Fibroblast of lung (primary cell): ENCODE results near the gene ATP6V0B. TPM values are rescaled to one million over a fixed set of nuclear protein-coding genes. Genes with fewer than 3 reads are reported as not detected.

Experiments
- DNase-seq, 2 donors: peaks; one replicate each; pipeline versions ENCODE4 v3.0.0 to v3.0.0-alpha.2; 2010; ENCODE audit warnings: low read depth in 2 of 2
- H2AFZ ChIP-seq: 2 replicates; pipeline ENCODE4 v1.5.1; 2012; ENCODE audit warnings: low read length, control low read depth, inconsistent platforms
- H3K27ac ChIP-seq: 2 replicates; pipeline ENCODE4 v1.5.1; 2011; ENCODE audit warnings: low read length, control low read depth; ENCODE audit not compliant: insufficient read depth
- H3K27me3 ChIP-seq: 2 replicates; pipeline ENCODE4 v1.5.1; 2011; ENCODE audit warnings: mild to moderate bottlenecking, low read length; ENCODE audit not compliant: control insufficient read depth, insufficient read depth
- H3K36me3 ChIP-seq: 2 replicates; pipeline ENCODE4 v1.5.1; 2011; ENCODE audit warnings: low read length; ENCODE audit not compliant: control insufficient read depth, insufficient read depth
- H3K4me1 ChIP-seq: 2 replicates; pipeline ENCODE4 v1.5.1; 2011; ENCODE audit warnings: low read length; ENCODE audit not compliant: control insufficient read depth, insufficient read depth; ENCODE audit errors: extremely low read depth
- H3K4me2 ChIP-seq: 2 replicates; pipeline ENCODE4 v1.5.1; 2011; ENCODE audit warnings: low read length, control low read depth; ENCODE audit not compliant: insufficient read depth; ENCODE audit errors: extremely low read depth
- H3K4me3 ChIP-seq, 4 experiments: fragments of 200-600 bp in 1 of 4; sonication (generic) in 1 of 4; replicated peaks in 1 of 4; 2 replicates each; pipeline ENCODE4 v1.5.1; 2011 to 2016; ENCODE audit warnings: low read length in 4 of 4, low read depth in 3 of 4, mild to moderate bottlenecking in 3 of 4, control low read depth in 2 of 4, inconsistent platforms in 1 of 4, mixed read lengths in 1 of 4; ENCODE audit not compliant: insufficient read depth in 1 of 4; ENCODE audit errors: control extremely low read depth in 1 of 4
- H3K79me2 ChIP-seq: 2 replicates; pipeline ENCODE4 v1.5.1; 2012; ENCODE audit warnings: mild to moderate bottlenecking, low read length, inconsistent platforms; ENCODE audit not compliant: control insufficient read depth, insufficient read depth
- H3K9ac ChIP-seq: 2 replicates; pipeline ENCODE4 v1.5.1; 2011; ENCODE audit warnings: mild to moderate bottlenecking, low read length, control low read depth; ENCODE audit not compliant: insufficient read depth
- H3K9me3 ChIP-seq: 2 replicates; pipeline ENCODE4 v1.5.1; 2012; ENCODE audit warnings: low read depth, low read length; ENCODE audit not compliant: control insufficient read depth, insufficient read depth
- H4K20me1 ChIP-seq: 2 replicates; pipeline ENCODE4 v1.5.1; 2011; ENCODE audit warnings: low read length; ENCODE audit not compliant: control insufficient read depth, insufficient read depth; ENCODE audit errors: extremely low read depth
- EZH2 ChIP-seq: IDR thresholded peaks from 2 replicates; pipeline ENCODE4 v1.5.1; 2012; ENCODE audit warnings: low read length, control low read depth, mild to moderate bottlenecking; ENCODE audit errors: missing control alignments
- polyA plus RNA-seq, 2 donors: library from polyadenylated mRNA; depleted of rRNA in 1 of 2; stranded (reverse) in 1 of 2; unstranded in 1 of 2; fragments of >200 nt; gene quantifications; 2 replicates each; pipeline ENCODE4 v1.2.1, GENCODE V29; 2011 to 2012; ENCODE audit warnings: missing spikeins in 1 of 2
- total RNA-seq: library from RNA; depleted of rRNA; stranded (reverse); fragments of >200 nt; gene quantifications from 2 replicates; pipeline ENCODE4 v1.2.1, GENCODE V29; 2014
- TF ChIP-seq, protein P1 (sequence below), 2 donors: IDR thresholded peaks in 1 of 2; conservative IDR thresholded peaks in 1 of 2; 1 replicate in 1 of 2; 2 replicates in 1 of 2; pipeline ENCODE4 v1.5.1; 2011 to 2012; ENCODE audit warnings: low read length in 2 of 2, control low read depth in 1 of 2, inconsistent platforms in 1 of 2, low read depth in 1 of 2, mild to moderate bottlenecking in 1 of 2

Gene ATP6V0B
- total and polyA plus RNA-seq, 2 donors (not counting 1 experiment from before 2014, with no cell fraction given), result 83.5 to 121 TPM

DNA sequence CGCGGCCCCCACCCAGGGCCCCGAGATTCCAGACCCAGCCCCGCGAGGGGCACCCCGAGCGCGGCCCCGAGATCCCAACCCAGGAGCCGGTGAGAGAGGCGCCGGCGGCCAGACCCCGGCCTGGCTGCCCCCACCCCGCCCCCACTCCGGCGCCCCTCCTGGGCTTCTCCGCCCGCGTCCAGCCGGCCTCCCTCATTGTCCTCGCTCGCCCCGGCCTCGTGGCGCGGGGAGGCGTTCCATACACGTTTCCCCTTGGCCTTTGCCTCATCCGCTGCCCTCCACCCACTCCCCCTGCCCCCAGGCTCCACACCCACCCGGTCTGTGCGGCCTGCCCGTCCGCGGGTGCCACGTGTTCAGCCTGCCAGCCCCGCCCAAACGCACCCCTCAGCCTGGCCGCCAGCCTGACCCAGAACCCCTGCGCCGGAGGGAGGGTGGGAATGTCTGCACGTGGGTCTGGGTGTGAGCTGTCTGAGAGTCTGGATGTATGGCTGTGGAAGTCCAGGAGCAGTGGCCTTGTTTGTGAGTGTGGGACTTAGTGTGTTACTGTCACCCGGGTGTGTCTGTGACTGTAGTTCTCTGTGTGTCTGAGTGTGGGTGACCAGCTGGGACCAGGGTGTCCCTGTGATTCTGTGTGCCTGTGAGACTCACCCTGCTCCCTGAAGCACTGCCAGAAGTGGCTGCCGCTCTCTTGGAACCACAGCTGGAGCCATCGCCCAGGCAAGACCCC lies 4.9 kb downstream of the ATP6V0B start:
- Histone ChIP-seq H4K20me1 (no peaks in the 10 kb centered on the region), H3K4me2 (peak overlapping the region; percentile 90), H3K9ac (peak overlapping the region; percentile 72), H3K9me3 (no peaks in the 10 kb centered on the region), H3K79me2 (peaks cover 56% of the 10 kb centered on the region), H3K36me3 (peaks cover 17% of the 10 kb centered on the region), H2AFZ (peak overlapping the region; percentile 47), H3K4me1 (peaks cover 10% of the 10 kb centered on the region), H3K4me3 (peak overlapping the region; percentile 34 to 74 (median 65)), H3K27me3 (no peaks in the 10 kb centered on the region), H3K27ac (peak overlapping the region; percentile 18)
- peak; percentile 51 to 67 for DNase-seq
- TF ChIP-seq, protein P1, sequence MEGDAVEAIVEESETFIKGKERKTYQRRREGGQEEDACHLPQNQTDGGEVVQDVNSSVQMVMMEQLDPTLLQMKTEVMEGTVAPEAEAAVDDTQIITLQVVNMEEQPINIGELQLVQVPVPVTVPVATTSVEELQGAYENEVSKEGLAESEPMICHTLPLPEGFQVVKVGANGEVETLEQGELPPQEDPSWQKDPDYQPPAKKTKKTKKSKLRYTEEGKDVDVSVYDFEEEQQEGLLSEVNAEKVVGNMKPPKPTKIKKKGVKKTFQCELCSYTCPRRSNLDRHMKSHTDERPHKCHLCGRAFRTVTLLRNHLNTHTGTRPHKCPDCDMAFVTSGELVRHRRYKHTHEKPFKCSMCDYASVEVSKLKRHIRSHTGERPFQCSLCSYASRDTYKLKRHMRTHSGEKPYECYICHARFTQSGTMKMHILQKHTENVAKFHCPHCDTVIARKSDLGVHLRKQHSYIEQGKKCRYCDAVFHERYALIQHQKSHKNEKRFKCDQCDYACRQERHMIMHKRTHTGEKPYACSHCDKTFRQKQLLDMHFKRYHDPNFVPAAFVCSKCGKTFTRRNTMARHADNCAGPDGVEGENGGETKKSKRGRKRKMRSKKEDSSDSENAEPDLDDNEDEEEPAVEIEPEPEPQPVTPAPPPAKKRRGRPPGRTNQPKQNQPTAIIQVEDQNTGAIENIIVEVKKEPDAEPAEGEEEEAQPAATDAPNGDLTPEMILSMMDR (conservative IDR thresholded peaks at IDR 0.05 in 1 of 2, IDR thresholded peaks at IDR 0.05 in 1 of 2; ENCODE audit: low read depth in 1 of 2, low read length in 2 of 2), result no peak
- no peak for TF ChIP-seq EZH2

DNA sequence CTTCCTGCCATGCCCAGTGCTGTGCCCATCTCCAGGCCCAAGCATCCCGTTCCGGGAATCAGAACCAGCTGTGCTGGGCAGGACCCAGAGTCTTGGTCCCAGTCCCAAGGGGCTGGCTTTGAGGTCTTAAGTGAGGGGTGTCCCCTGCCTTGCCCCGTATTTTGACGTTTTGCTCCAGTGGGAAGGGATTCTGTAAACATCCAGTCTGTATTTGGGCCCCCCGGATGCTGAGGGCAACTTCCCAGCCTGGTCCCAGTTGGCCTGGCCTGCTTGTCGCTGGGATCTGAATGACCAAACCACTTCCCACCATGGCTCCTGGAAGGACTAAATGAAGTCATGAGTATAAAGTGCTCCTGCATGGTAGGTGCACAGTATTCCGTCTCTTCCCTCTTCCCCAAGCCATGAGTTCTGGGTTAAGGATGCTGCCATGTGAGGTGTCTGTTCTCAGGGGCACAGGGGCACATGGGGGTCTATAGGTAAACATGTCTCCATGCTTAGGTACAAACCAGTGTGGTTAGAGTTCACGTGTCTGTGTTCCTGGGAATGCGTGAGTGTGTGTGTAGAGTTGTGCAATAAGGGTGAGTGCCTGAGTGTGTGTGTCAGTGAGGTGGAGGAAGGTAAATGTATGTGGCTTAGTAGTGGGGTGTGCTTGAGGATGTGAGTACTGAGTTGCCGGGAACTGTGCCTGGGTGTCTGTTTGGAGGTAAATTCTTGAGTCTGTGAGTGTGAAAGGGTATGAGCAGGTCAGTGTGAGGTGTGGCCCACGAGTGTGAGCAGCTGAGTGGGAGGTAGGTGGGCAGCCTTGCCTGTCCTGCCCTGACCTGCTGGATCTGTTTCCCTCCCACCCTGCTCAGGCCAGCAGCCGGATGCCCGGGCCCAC lies 5.7 kb downstream of the ATP6V0B start:
- H3K4me3 ChIP-seq, result peak overlapping the region; percentile 34 to 74 (median 65)
- TF ChIP-seq EZH2, result no peak
- TF ChIP-seq, protein P1 (conservative IDR thresholded peaks at IDR 0.05 in 1 of 2, IDR thresholded peaks at IDR 0.05 in 1 of 2; ENCODE audit: low read depth in 1 of 2, low read length in 2 of 2), result no peak
- peak overlapping the region; percentile 72 for H3K9ac ChIP-seq
- no peak overlapping the region for H2AFZ ChIP-seq
- peaks cover 49% of the 10 kb centered on the region for H3K79me2 ChIP-seq
- no peaks in the 10 kb centered on the region for H3K27me3 ChIP-seq
- peak overlapping the region; percentile 90 for H3K4me2 ChIP-seq
- H3K9me3 ChIP-seq, result no peaks in the 10 kb centered on the region
- H3K27ac ChIP-seq, result peak overlapping the region; percentile 18
- H3K4me1 ChIP-seq, result peaks cover 10% of the 10 kb centered on the region
- peak in 1 of 2 donors; percentile 57 for DNase-seq
- peaks cover 22% of the 10 kb centered on the region for H3K36me3 ChIP-seq
- H4K20me1 ChIP-seq, result no peaks in the 10 kb centered on the region

DNA sequence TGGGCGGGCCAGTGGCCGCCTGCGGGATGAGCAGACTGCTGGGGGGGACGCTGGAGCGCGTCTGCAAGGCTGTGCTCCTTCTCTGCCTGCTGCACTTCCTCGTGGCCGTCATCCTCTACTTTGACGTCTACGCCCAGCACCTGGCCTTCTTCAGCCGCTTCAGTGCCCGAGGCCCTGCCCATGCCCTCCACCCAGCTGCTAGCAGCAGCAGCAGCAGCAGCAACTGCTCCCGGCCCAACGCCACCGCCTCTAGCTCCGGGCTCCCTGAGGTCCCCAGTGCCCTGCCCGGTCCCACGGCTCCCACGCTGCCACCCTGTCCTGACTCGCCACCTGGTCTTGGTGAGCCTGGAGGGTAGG lies 6.4 kb downstream of the ATP6V0B start:
- Histone ChIP-seq H4K20me1 (no peaks in the 10 kb centered on the region), H3K27ac (no peak overlapping the region), H2AFZ (no peak overlapping the region), H3K79me2 (peaks cover 43% of the 10 kb centered on the region), H3K27me3 (no peaks in the 10 kb centered on the region), H3K9ac (no peak overlapping the region), H3K4me1 (peaks cover 10% of the 10 kb centered on the region), H3K4me3 (no peak overlapping the region), H3K9me3 (no peaks in the 10 kb centered on the region), H3K4me2 (no peak overlapping the region), H3K36me3 (peaks cover 25% of the 10 kb centered on the region)
- no peak for DNase-seq
- TF ChIP-seq, protein P1 (conservative IDR thresholded peaks at IDR 0.05 in 1 of 2, IDR thresholded peaks at IDR 0.05 in 1 of 2; ENCODE audit: low read depth in 1 of 2, low read length in 2 of 2), result no peak
- no peak for TF ChIP-seq EZH2
